Trophoblast cell (in vitro differentiated cells and primary cell): ENCODE data around the gene FAM3D. TPM values are rescaled to one million over a fixed set of nuclear protein-coding genes. Genes with fewer than 3 reads are reported as not detected.
"Not testable (repeated sequence)": the region's sequence is repeated elsewhere in the genome, so short reads cannot be mapped to it uniquely, and the experiment has no call there.

ENCODE experiments used
- DNase-seq, 2 donors: peaks; one replicate each; pipeline ENCODE4 v3.0.0-alpha.2; 2016
- H2AFZ ChIP-seq: 2 replicates; pipeline ENCODE4 v1.6.1; 2013; ENCODE audit warnings: low read length, moderate library complexity, mild to moderate bottlenecking; ENCODE audit not compliant: insufficient read depth, poor library complexity
- H2AK5ac ChIP-seq: 2 replicates; pipeline ENCODE4 v1.6.1; 2013; ENCODE audit warnings: mild to moderate bottlenecking, low read length
- H2BK120ac ChIP-seq: 2 replicates; pipeline ENCODE4 v1.6.1; 2013; ENCODE audit warnings: low read length, mild to moderate bottlenecking, moderate library complexity; ENCODE audit not compliant: insufficient read depth, poor library complexity
- H2BK12ac ChIP-seq: 2 replicates; pipeline ENCODE4 v1.6.1; 2013; ENCODE audit warnings: mild to moderate bottlenecking, low read length, moderate library complexity
- H2BK5ac ChIP-seq: 2 replicates; pipeline ENCODE4 v1.6.1; 2013; ENCODE audit warnings: low read length, low read depth, moderate library complexity, mild to moderate bottlenecking; ENCODE audit not compliant: poor library complexity
- H3K14ac ChIP-seq: 2 replicates; pipeline ENCODE4 v1.6.1; 2013; ENCODE audit warnings: mild to moderate bottlenecking, low read length
- H3K18ac ChIP-seq: 2 replicates; pipeline ENCODE4 v1.6.1; 2013; ENCODE audit warnings: mild to moderate bottlenecking, low read length
- H3K23ac ChIP-seq: 2 replicates; pipeline ENCODE4 v1.6.1; 2013; ENCODE audit warnings: low read length
- H3K27ac ChIP-seq: 2 replicates; pipeline ENCODE4 v1.5.1; 2013; ENCODE audit warnings: low read depth, mild to moderate bottlenecking, inconsistent platforms, low read length, moderate library complexity
- H3K27me3 ChIP-seq: 2 replicates; pipeline ENCODE4 v1.6.1; 2013; ENCODE audit warnings: inconsistent platforms, mild to moderate bottlenecking, low read length, moderate library complexity; ENCODE audit not compliant: insufficient read depth
- H3K36me3 ChIP-seq, 2 experiments: 1 replicate in 1 of 2; 2 replicates in 1 of 2; pipeline ENCODE4 v1.6.1; 2013; ENCODE audit warnings: low read length in 2 of 2, mild to moderate bottlenecking in 2 of 2, moderate library complexity in 1 of 2; ENCODE audit not compliant: insufficient read depth in 2 of 2, control insufficient read depth in 1 of 2
- H3K4ac ChIP-seq: 2 replicates; pipeline ENCODE4 v1.6.1; 2013; ENCODE audit warnings: low read depth, mild to moderate bottlenecking, low read length, moderate library complexity
- H3K4me1 ChIP-seq, 2 experiments: 1 replicate in 1 of 2; 2 replicates in 1 of 2; pipeline ENCODE4 v1.6.1; 2013; ENCODE audit warnings: low read length in 2 of 2, mild to moderate bottlenecking in 2 of 2, moderate library complexity in 1 of 2; ENCODE audit not compliant: insufficient read depth in 2 of 2, control insufficient read depth in 1 of 2
- H3K4me2 ChIP-seq: 2 replicates; pipeline ENCODE4 v1.6.1; 2013; ENCODE audit warnings: inconsistent platforms, mild to moderate bottlenecking, low read length, moderate library complexity
- H3K4me3 ChIP-seq: 2 replicates; pipeline ENCODE4 v1.5.1; 2013; ENCODE audit warnings: mild to moderate bottlenecking, low read depth, low read length, inconsistent platforms
- H3K79me1 ChIP-seq: one replicate; pipeline ENCODE4 v1.6.1; 2013; ENCODE audit warnings: low read length
- H3K79me2 ChIP-seq: 2 replicates; pipeline ENCODE4 v1.6.1; 2013; ENCODE audit warnings: low read length, mild to moderate bottlenecking; ENCODE audit not compliant: control insufficient read depth, insufficient read depth, poor library complexity
- H3K9ac ChIP-seq: 2 replicates; pipeline ENCODE4 v1.6.1; 2013; ENCODE audit warnings: mild to moderate bottlenecking, low read length
- H3K9me3 ChIP-seq: 2 replicates; pipeline ENCODE4 v1.6.1; 2013; ENCODE audit warnings: low read depth, mild to moderate bottlenecking, control low read depth, inconsistent platforms, low read length; ENCODE audit not compliant: insufficient read depth
- H4K12ac ChIP-seq: 2 replicates; pipeline ENCODE4 v1.6.1; 2013; ENCODE audit warnings: low read depth, mild to moderate bottlenecking, low read length, moderate library complexity
- H4K8ac ChIP-seq: 2 replicates; pipeline ENCODE4 v1.6.1; 2013; ENCODE audit warnings: low read depth, mild to moderate bottlenecking, low read length, moderate library complexity
- H4K91ac ChIP-seq: one replicate; pipeline ENCODE4 v1.6.1; 2013; ENCODE audit warnings: low read depth, mild to moderate bottlenecking, low read length, moderate library complexity
- WGBS: extraction: QIAGEN DNeasy Blood & Tissue Kit; methylation state at CpG from one replicate; pipeline ENCODE4 v1.1.7; 2013; ENCODE audit warnings: missing lambda C conversion rate; ENCODE audit not compliant: insufficient read length, insufficient coverage; ENCODE audit errors: extremely low coverage; 5-methylcytosine and 5-hydroxymethylcytosine counted together
- polyA plus RNA-seq: library from polyadenylated mRNA; stranded (reverse); fragments of 200-250 nt; gene quantifications from 2 replicates; pipeline ENCODE4 v1.2.3, GENCODE V29; 2013

Gene FAM3D, protein sequence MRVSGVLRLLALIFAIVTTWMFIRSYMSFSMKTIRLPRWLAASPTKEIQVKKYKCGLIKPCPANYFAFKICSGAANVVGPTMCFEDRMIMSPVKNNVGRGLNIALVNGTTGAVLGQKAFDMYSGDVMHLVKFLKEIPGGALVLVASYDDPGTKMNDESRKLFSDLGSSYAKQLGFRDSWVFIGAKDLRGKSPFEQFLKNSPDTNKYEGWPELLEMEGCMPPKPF
- polyA plus RNA-seq, result not detected in 2 replicates

DNA sequence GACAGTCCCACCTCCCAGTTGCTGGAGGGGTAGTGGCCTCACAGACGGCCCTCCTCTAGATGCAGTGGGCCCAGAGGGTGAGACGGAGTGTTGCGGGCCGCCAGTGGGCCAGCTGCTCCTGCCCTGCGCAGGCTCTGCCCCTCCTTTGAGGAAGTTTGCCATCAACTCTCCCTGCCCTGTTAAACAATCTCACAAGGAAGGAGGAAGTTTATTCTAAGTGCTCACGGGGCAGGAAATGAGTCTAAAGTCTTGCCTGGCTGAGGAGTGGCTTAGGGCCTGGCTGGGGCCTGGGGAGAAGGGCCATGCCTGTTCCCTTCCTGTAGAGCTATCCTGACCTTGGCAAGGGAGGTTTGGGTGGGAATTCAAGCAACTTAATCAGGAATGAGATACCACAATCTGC, at the start of gene FAM3D:
Gene FAM3D (minus strand): TSS at position 92 of the 400 bp plus-strand sequence. CDS start 11,211 bp downstream, outside the sequence.
- WGBS, result no CpG with 5 or more reads among the region's 6 CpGs
- no peaks in the 10 kb centered on the region for H3K79me1 ChIP-seq

DNA sequence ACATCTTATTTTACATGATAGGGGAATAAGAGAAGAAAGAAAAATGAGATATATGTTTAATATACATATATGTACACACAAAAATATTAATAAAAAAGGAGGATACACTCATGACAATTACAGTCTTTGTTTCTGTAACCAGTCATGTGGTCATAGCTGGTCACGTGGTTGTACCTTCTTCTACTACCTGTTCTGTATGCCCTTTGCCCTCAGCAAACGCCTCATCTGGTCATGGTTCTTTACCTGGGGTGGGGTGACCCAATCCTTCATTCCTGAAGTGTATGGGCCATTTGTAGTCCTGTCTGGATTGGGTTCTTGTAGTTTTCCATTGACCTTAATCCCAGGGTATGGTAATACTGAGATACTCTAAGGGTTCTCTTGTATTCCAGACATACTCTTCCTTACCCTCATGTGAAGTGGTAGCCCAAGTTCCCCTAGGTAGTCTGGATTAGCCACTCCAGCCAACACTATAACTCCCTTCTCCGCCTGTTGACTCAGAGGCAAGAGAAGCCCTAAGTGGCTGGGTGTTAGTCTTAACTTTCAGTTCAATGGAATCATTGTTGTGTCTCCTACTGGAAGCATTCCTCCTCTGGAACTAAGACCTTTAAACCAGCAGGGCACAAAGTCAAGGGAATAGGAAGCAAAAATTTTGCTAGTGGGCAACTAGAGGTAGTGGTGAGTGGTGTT, 47.3 kb upstream of the FAM3D start:
- Histone ChIP-seq H3K4me2 (no peak overlapping the region), H3K14ac (no peak overlapping the region), H2BK120ac (no peak overlapping the region), H2AFZ (no peak overlapping the region), H2AK5ac (no peak overlapping the region), H3K9ac (no peak overlapping the region), H3K23ac (no peak overlapping the region), H2BK5ac (no peak overlapping the region), H3K27me3 (no peaks in the 10 kb centered on the region), H2BK12ac (no peak overlapping the region), H3K79me1 (no peaks in the 10 kb centered on the region), H3K79me2 (no peaks in the 10 kb centered on the region), H3K36me3 (no peaks in the 10 kb centered on the region), H3K9me3 (peaks cover 3% of the 10 kb centered on the region), H4K12ac (no peak overlapping the region), H3K4me1 (no peaks in the 10 kb centered on the region), H4K8ac (no peak overlapping the region), H3K18ac (no peak overlapping the region), H4K91ac (no peak overlapping the region), H3K4me3 (no peak overlapping the region), H3K27ac (no peak overlapping the region), H3K4ac (no peak overlapping the region)
- WGBS, result no CpG with 5 or more reads among the region's 3 CpGs
- DNase-seq, result no peak

More for the DNA sequence above, at the start of gene FAM3D:
- Histone ChIP-seq H4K12ac (no peak within 1 kb of the TSS), H3K4me2 (no peak within 1 kb of the TSS), H2BK120ac (no peak within 1 kb of the TSS), H3K9me3 (peaks cover 4% of the 10 kb centered on the region), H3K79me2 (no peaks in the 10 kb centered on the region), H4K8ac (no peak within 1 kb of the TSS), H3K4me3 (no peak within 1 kb of the TSS), H3K23ac (no peak within 1 kb of the TSS), H3K27ac (no peak within 1 kb of the TSS), H2AK5ac (no peak within 1 kb of the TSS), H3K4ac (no peak within 1 kb of the TSS), H3K9ac (no peak within 1 kb of the TSS), H3K4me1 (peaks cover 0 to 2% of the 10 kb centered on the region in 2 experiments), H3K36me3 (no peaks in the 10 kb centered on the region), H2BK12ac (no peak within 1 kb of the TSS), H4K91ac (no peak within 1 kb of the TSS), H3K18ac (no peak within 1 kb of the TSS), H2BK5ac (no peak within 1 kb of the TSS), H3K27me3 (no peaks in the 10 kb centered on the region), H2AFZ (peak within 1 kb of the TSS; percentile 23), H3K14ac (no peak within 1 kb of the TSS)
- DNase-seq, result no peak

- H3K27me3 ChIP-seq, result no peaks in the 10 kb centered on the region
- no peak overlapping the region for H3K18ac ChIP-seq
- H4K8ac ChIP-seq, result no peak overlapping the region
Measured at GRCh38 chr3:58711871-58712270, 45.3 kb upstream of the FAM3D start.

DNA sequence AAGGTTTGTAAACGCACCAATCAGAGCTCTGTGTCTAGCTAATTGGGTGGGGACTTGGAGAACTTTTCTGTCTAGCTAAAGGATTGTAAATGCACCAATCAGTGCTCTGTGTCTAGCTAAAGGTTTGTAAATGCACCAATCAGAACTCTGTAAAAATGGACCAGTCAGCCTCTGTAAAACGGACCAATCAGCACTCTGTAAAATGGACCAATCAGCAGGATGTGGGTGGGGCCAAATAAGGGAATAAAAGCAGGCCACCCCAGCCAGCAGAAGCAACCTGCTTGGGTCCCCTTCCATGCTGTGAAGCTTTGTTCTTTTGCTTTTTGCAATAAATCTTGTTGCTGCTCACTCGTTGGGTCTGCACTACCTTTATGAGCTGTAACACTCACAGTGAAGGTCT, 42.4 kb upstream of the FAM3D start:
- not testable (repeated sequence) for H3K27ac ChIP-seq, H3K4ac ChIP-seq, H4K8ac ChIP-seq, H3K18ac ChIP-seq, H2BK12ac ChIP-seq, H4K91ac ChIP-seq, H3K4me1 ChIP-seq, H3K79me2 ChIP-seq, H4K12ac ChIP-seq, DNase-seq, H3K4me3 ChIP-seq, H3K9me3 ChIP-seq, H2BK120ac ChIP-seq, H2AFZ ChIP-seq, H3K9ac ChIP-seq, H3K4me2 ChIP-seq, H3K27me3 ChIP-seq, H3K14ac ChIP-seq, H3K36me3 ChIP-seq, H2AK5ac ChIP-seq, H3K79me1 ChIP-seq, H3K23ac ChIP-seq, H2BK5ac ChIP-seq
- WGBS, result no CpG with 5 or more reads among the region's 3 CpGs

More at GRCh38 chr3:58711871-58712270, 45.3 kb upstream of the FAM3D start:
- Histone ChIP-seq H3K79me2 (no peaks in the 10 kb centered on the region), H2BK120ac (no peak overlapping the region), H2AFZ (no peak overlapping the region), H2AK5ac (no peak overlapping the region), H3K79me1 (no peaks in the 10 kb centered on the region), H3K23ac (no peak overlapping the region), H3K4me2 (no peak overlapping the region), H3K9me3 (peaks cover 3% of the 10 kb centered on the region), H2BK5ac (no peak overlapping the region), H3K4ac (no peak overlapping the region), H3K36me3 (no peaks in the 10 kb centered on the region), H3K4me1 (no peaks in the 10 kb centered on the region), H3K4me3 (no peak overlapping the region), H3K27ac (no peak overlapping the region), H4K12ac (no peak overlapping the region), H3K14ac (no peak overlapping the region), H3K9ac (no peak overlapping the region), H4K91ac (no peak overlapping the region), H2BK12ac (no peak overlapping the region)
- DNase-seq, result no peak
- WGBS, result no CpG with 5 or more reads among the region's 8 CpGs
